HG03025 (cell line): ENCODE results near the gene MTUS2.
"Not testable (repeated sequence)": the region's sequence is repeated elsewhere in the genome, so short reads cannot be mapped to it uniquely, and the experiment has no call there.

Experiments
- ATAC-seq: cut with Tn5 transposase; IDR thresholded peaks from one replicate; pipeline ENCODE4 v1.9.1; 2021; ENCODE audit warnings: mild to moderate bottlenecking, moderate library complexity; ENCODE audit not compliant: unreplicated experiment, low FRiP score

The MTUS2 gene

GRCh38 chr13:29369060-29369743 is 549.1 kb downstream of the MTUS2 start:
- no peak for ATAC-seq

GRCh38 chr13:29379281-29379680 is 559.1 kb downstream of the MTUS2 start:
- no peak for ATAC-seq

GRCh38 chr13:29379865-29380264 is 559.7 kb downstream of the MTUS2 start:
- ATAC-seq: no peak

GRCh38 chr13:29382021-29382420 is 561.9 kb downstream of the MTUS2 start:
- ATAC-seq: no peak

GRCh38 chr13:29383476-29383875 is 563.3 kb downstream of the MTUS2 start:
- ATAC-seq: no peak

GRCh38 chr13:29384466-29384865 is 564.3 kb downstream of the MTUS2 start:
- no peak for ATAC-seq

- ATAC-seq: no peak
These were observed 564.7 kb downstream of the MTUS2 start for GRCh38 chr13:29384871-29385270.

GRCh38 chr13:29386246-29386645 is 566.1 kb downstream of the MTUS2 start:
- no peak for ATAC-seq

GRCh38 chr13:29390598-29390997 is 570.5 kb downstream of the MTUS2 start:
- ATAC-seq: not testable (repeated sequence)

- no peak for ATAC-seq
These were observed 576.3 kb downstream of the MTUS2 start for GRCh38 chr13:29396446-29396845.

- no peak for ATAC-seq
These were observed 577.1 kb downstream of the MTUS2 start for GRCh38 chr13:29397265-29397664.

- no peak for ATAC-seq
These were observed 582.1 kb downstream of the MTUS2 start for GRCh38 chr13:29402166-29402636.

GRCh38 chr13:29405401-29405800 is 585.3 kb downstream of the MTUS2 start:
- ATAC-seq: no peak

- ATAC-seq: no peak
These were observed 591.3 kb downstream of the MTUS2 start for GRCh38 chr13:29411481-29411880.

GRCh38 chr13:29418026-29418425 is 597.9 kb downstream of the MTUS2 start:
- ATAC-seq: no peak

- no peak for ATAC-seq
These were observed 601.0 kb downstream of the MTUS2 start for GRCh38 chr13:29421118-29421517.

- ATAC-seq: no peak
These were observed 601.9 kb downstream of the MTUS2 start for GRCh38 chr13:29422015-29422414.

GRCh38 chr13:29423050-29423449 is 602.9 kb downstream of the MTUS2 start:
- ATAC-seq: no peak

- ATAC-seq: no peak
These were observed 607.8 kb downstream of the MTUS2 start for GRCh38 chr13:29427937-29428309.

GRCh38 chr13:29428310-29429181 is 608.4 kb downstream of the MTUS2 start:
- ATAC-seq: no peak

- ATAC-seq: no peak
These were observed 609.3 kb downstream of the MTUS2 start for GRCh38 chr13:29429286-29429900.
